ENCODE measurements around the gene OCA2.

The OCA2 gene

DNA sequence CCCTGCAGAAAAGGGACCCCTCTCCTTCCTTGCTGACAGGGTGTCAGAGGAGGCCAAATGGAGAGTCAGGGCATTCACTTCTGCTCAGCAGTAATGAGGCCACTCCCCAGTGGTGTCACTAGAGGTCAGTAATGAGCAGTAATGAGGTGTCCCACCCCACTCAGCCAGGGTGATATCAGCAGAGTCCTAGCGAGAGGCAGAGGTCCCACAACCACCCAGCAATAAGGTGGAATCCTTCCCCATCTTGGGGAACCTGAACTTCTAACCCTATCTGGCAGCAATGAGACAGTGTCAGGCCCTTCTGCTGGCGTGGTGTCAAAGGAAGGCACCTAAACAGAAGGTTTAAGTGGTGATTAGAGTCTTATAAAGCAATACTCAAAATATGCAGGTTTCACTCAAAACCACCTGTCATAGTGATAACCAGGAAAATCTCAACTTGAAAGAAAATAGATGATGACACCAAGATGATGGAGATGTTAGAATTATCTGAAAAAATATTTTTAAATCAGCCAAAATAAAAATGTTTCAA is 12.9 kb downstream of the OCA2 start:
- Histone ChIP-seq H3K27ac (ENCODE audit: low read depth, low read length) (no peak overlapping the region), H3K4me1 (ENCODE audit: insufficient read depth, low read length) (no peaks in the 10 kb centered on the region), H3K9me3 (ENCODE audit: insufficient read depth, low read depth, low read length) (peaks cover 12% of the 10 kb centered on the region; the same call in 1 of the 2 replicates), H3K36me3 (ENCODE audit: insufficient read depth, low read length) (no peaks in the 10 kb centered on the region), H3K27me3 (ENCODE audit: insufficient read depth, low read length) (no peaks in the 10 kb centered on the region), H3K9ac (ENCODE audit: low read depth, low read length) (no peak overlapping the region), H3K4me3 (ENCODE audit: low read length) (no peak overlapping the region)
- WGBS: 20% methylated on average over 2 of the region's 2 CpGs

DNA sequence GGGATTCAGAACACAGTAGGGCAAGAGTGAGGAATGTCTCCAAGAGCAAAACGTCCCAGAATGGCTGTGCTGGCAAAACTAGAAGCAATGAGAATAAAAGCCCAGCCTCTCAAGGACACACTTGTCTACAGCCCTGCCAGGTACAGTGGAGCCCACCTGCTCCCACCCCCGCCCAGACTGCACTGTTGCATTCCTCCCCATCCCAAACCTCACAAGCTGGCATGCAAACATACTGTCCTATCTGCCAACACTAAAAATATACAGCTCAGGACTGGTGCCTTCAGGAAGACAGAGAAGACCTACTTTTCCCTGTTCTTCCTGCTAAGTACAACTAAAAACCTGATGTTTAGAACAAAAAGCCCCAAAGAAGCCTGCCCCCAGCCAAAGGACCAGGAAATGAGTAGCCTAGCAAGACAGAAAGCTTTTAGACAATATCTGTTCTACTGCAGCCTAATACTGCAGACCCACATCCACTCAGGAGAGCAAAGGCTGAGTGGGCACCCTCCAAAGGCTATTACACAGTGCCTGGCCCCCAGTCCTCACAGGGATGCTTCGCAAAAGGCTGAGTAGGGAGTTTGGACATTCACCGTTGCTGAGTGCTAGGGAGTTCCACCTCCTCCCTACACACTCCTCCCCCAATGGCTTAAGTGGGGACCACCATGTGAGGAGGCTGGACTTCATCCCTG is 13.5 kb downstream of the OCA2 start:
- Histone ChIP-seq H3K9ac (ENCODE audit: low read depth, low read length) (no peak overlapping the region), H3K27ac (ENCODE audit: low read depth, low read length) (no peak overlapping the region), H3K4me3 (ENCODE audit: low read length) (no peak overlapping the region), H3K27me3 (ENCODE audit: insufficient read depth, low read length) (no peaks in the 10 kb centered on the region), H3K4me1 (ENCODE audit: insufficient read depth, low read length) (no peaks in the 10 kb centered on the region), H3K9me3 (ENCODE audit: insufficient read depth, low read depth, low read length) (peaks cover 7% of the 10 kb centered on the region; the same call in 1 of the 2 replicates), H3K36me3 (ENCODE audit: insufficient read depth, low read length) (no peaks in the 10 kb centered on the region)
- 90% methylated on average over 4 of the region's 4 CpGs for WGBS

- H3K4me1 ChIP-seq (ENCODE audit: insufficient read depth, low read length): no peaks in the 10 kb centered on the region
- no peak overlapping the region for H3K27ac ChIP-seq (ENCODE audit: low read depth, low read length)
- no peaks in the 10 kb centered on the region for H3K36me3 ChIP-seq (ENCODE audit: insufficient read depth, low read length)
- H3K9me3 ChIP-seq (ENCODE audit: insufficient read depth, low read depth, low read length): peaks cover 2% of the 10 kb centered on the region; the same call in 1 of the 2 replicates
- WGBS: 87% methylated on average over 3 of the region's 3 CpGs
- no peak overlapping the region for H3K9ac ChIP-seq (ENCODE audit: low read depth, low read length)
- no peak overlapping the region for H3K4me3 ChIP-seq (ENCODE audit: low read length)
- H3K27me3 ChIP-seq (ENCODE audit: insufficient read depth, low read length): no peaks in the 10 kb centered on the region
These were observed 14.6 kb downstream of the OCA2 start for GRCh38 chr15:28084547-28084946.

GRCh38 chr15:28082891-28083684 is 16.0 kb downstream of the OCA2 start:
- H3K9ac ChIP-seq (ENCODE audit: low read depth, low read length): no peak overlapping the region
- H3K4me3 ChIP-seq (ENCODE audit: low read length): no peak overlapping the region
- no peaks in the 10 kb centered on the region for H3K4me1 ChIP-seq (ENCODE audit: insufficient read depth, low read length)
- 93% methylated on average over 10 of the region's 11 CpGs for WGBS
- H3K36me3 ChIP-seq (ENCODE audit: insufficient read depth, low read length): no peaks in the 10 kb centered on the region
- H3K9me3 ChIP-seq (ENCODE audit: insufficient read depth, low read depth, low read length): no peaks in the 10 kb centered on the region
- no peak overlapping the region for H3K27ac ChIP-seq (ENCODE audit: low read depth, low read length)
- H3K27me3 ChIP-seq (ENCODE audit: insufficient read depth, low read length): no peaks in the 10 kb centered on the region

DNA sequence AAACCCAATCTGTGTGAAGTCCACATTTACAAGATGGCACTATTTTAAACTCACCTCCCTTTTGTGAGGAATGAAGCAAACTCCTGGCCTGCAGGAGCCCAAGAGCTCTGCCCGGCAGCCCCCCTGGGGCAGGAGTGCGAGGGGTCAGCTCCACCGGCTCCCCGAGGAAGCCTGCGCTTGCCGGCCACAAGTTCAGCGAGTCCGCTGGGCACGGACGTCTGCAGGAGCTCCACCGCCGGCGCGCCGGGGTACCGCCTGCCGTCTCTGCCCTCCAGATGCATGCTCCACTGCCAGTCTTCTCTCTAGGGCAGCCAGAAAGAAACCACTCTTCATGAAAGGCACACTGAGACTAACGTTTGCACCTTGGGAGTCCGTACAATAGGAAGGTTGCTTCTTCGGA is 17.5 kb downstream of the OCA2 start:
- WGBS: 96% methylated on average over 20 of the region's 20 CpGs
- no peak overlapping the region for H3K27ac ChIP-seq (ENCODE audit: low read depth, low read length)
- no peaks in the 10 kb centered on the region for H3K4me1 ChIP-seq (ENCODE audit: insufficient read depth, low read length)
- no peaks in the 10 kb centered on the region for H3K27me3 ChIP-seq (ENCODE audit: insufficient read depth, low read length)
- H3K36me3 ChIP-seq (ENCODE audit: insufficient read depth, low read length): no peaks in the 10 kb centered on the region
- no peaks in the 10 kb centered on the region for H3K9me3 ChIP-seq (ENCODE audit: insufficient read depth, low read depth, low read length)
- no peak overlapping the region for H3K4me3 ChIP-seq (ENCODE audit: low read length)
- no peak overlapping the region for H3K9ac ChIP-seq (ENCODE audit: low read depth, low read length)

- 54% methylated on average over 8 of the region's 8 CpGs for WGBS
- H3K4me3 ChIP-seq (ENCODE audit: low read length): no peak overlapping the region
- no peaks in the 10 kb centered on the region for H3K9me3 ChIP-seq (ENCODE audit: insufficient read depth, low read depth, low read length)
These were observed 18.7 kb downstream of the OCA2 start for GRCh38 chr15:28080386-28080785.

GRCh38 chr15:28079313-28079969 is 19.7 kb downstream of the OCA2 start:
- Histone ChIP-seq H3K4me3 (ENCODE audit: low read length) (no peak overlapping the region), H3K27me3 (ENCODE audit: insufficient read depth, low read length) (no peaks in the 10 kb centered on the region), H3K27ac (ENCODE audit: low read depth, low read length) (no peak overlapping the region), H3K4me1 (ENCODE audit: insufficient read depth, low read length) (no peaks in the 10 kb centered on the region), H3K36me3 (ENCODE audit: insufficient read depth, low read length) (no peaks in the 10 kb centered on the region), H3K9ac (ENCODE audit: low read depth, low read length) (no peak overlapping the region), H3K9me3 (ENCODE audit: insufficient read depth, low read depth, low read length) (no peaks in the 10 kb centered on the region)
- 87% methylated on average over 9 of the region's 9 CpGs for WGBS

More at GRCh38 chr15:28080386-28080785, 18.7 kb downstream of the OCA2 start:
- Histone ChIP-seq H3K9ac (ENCODE audit: low read depth, low read length) (no peak overlapping the region), H3K36me3 (ENCODE audit: insufficient read depth, low read length) (no peaks in the 10 kb centered on the region), H3K27ac (ENCODE audit: low read depth, low read length) (no peak overlapping the region), H3K4me1 (ENCODE audit: insufficient read depth, low read length) (no peaks in the 10 kb centered on the region), H3K27me3 (ENCODE audit: insufficient read depth, low read length) (no peaks in the 10 kb centered on the region)

GRCh38 chr15:28078191-28078719 is 20.9 kb downstream of the OCA2 start:
- Histone ChIP-seq H3K27me3 (ENCODE audit: insufficient read depth, low read length) (no peaks in the 10 kb centered on the region), H3K9me3 (ENCODE audit: insufficient read depth, low read depth, low read length) (no peaks in the 10 kb centered on the region), H3K4me1 (ENCODE audit: insufficient read depth, low read length) (no peaks in the 10 kb centered on the region), H3K27ac (ENCODE audit: low read depth, low read length) (no peak overlapping the region), H3K36me3 (ENCODE audit: insufficient read depth, low read length) (no peaks in the 10 kb centered on the region), H3K9ac (ENCODE audit: low read depth, low read length) (no peak overlapping the region), H3K4me3 (ENCODE audit: low read length) (no peak overlapping the region)
- 84% methylated on average over 1 of the region's 1 CpG for whole genome bisulfite sequencing

DNA sequence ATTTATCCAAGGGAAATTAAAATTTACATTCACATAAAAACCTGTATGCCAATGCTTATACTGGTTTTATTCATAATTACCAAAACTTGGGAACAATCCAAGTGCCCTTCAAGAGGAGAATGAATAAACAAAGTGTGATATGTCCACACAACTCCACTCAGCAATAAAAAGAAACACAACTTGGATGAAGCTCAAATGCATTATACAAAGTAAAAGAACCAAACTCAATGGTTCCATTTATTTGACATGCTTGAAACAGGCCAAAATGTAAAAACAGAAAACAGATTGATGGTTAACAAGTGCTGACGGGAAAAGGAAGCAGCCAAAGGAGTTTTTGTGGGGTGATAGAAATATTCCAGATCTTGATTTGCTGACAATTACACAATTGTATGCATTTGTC is 23.5 kb downstream of the OCA2 start:
- no peak overlapping the region for H3K4me3 ChIP-seq (ENCODE audit: low read length)
- 83% methylated on average over 1 of the region's 1 CpG for WGBS
- H3K27me3 ChIP-seq (ENCODE audit: insufficient read depth, low read length): no peaks in the 10 kb centered on the region
- H3K4me1 ChIP-seq (ENCODE audit: insufficient read depth, low read length): no peaks in the 10 kb centered on the region
- H3K36me3 ChIP-seq (ENCODE audit: insufficient read depth, low read length): no peaks in the 10 kb centered on the region
- H3K27ac ChIP-seq (ENCODE audit: low read depth, low read length): no peak overlapping the region
- H3K9ac ChIP-seq (ENCODE audit: low read depth, low read length): no peak overlapping the region
- H3K9me3 ChIP-seq (ENCODE audit: insufficient read depth, low read depth, low read length): peaks cover 4% of the 10 kb centered on the region; the same call in 1 of the 2 replicates

GRCh38 chr15:28068930-28069329 is 30.2 kb downstream of the OCA2 start:
- H3K4me3 ChIP-seq (ENCODE audit: low read length): no peak overlapping the region

DNA sequence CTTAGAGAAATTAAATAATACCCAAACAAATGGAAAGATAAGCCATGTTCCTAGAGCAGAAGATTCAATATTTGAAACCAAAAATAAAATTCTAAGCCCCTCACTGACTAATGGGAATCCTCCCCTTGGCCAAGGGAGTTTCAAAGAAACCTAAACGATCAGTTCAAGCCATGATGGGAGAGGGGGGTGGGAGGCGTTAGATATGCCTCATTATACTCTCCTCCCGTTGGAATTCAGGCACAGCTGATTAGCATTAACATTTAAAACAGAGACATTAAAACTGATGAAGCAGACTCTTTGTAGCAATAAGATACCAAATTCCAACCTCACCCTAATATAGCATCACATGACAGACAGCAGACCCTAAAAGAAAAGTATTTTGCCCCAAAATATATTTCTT is 32.9 kb downstream of the OCA2 start:
- no peak overlapping the region for H3K9ac ChIP-seq (ENCODE audit: low read depth, low read length)

More at GRCh38 chr15:28068930-28069329, 30.2 kb downstream of the OCA2 start:
- no peaks in the 10 kb centered on the region for H3K27me3 ChIP-seq (ENCODE audit: insufficient read depth, low read length)
- H3K36me3 ChIP-seq (ENCODE audit: insufficient read depth, low read length): no peaks in the 10 kb centered on the region
- no peak overlapping the region for H3K27ac ChIP-seq (ENCODE audit: low read depth, low read length)
- peaks cover 8% of the 10 kb centered on the region; the same call in 1 of the 2 replicates for H3K9me3 ChIP-seq (ENCODE audit: insufficient read depth, low read depth, low read length)
- H3K4me1 ChIP-seq (ENCODE audit: insufficient read depth, low read length): no peaks in the 10 kb centered on the region
- H3K9ac ChIP-seq (ENCODE audit: low read depth, low read length): no peak overlapping the region
- no CpG with 5 or more reads among the region's 1 CpG for WGBS

More for the DNA sequence above, 32.9 kb downstream of the OCA2 start:
- Histone ChIP-seq H3K4me3 (ENCODE audit: low read length) (no peak overlapping the region), H3K36me3 (ENCODE audit: insufficient read depth, low read length) (no peaks in the 10 kb centered on the region), H3K9me3 (ENCODE audit: insufficient read depth, low read depth, low read length) (peaks cover 10% of the 10 kb centered on the region; the same call in 1 of the 2 replicates), H3K4me1 (ENCODE audit: insufficient read depth, low read length) (no peaks in the 10 kb centered on the region), H3K27me3 (ENCODE audit: insufficient read depth, low read length) (no peaks in the 10 kb centered on the region), H3K27ac (ENCODE audit: low read depth, low read length) (no peak overlapping the region)
- WGBS: 43% methylated on average over 1 of the region's 3 CpGs

All from HUES64 (cell line).